Neuron (in vitro differentiated cells): ENCODE data around the gene ESRRG.

Experiments
- H2AFZ ChIP-seq: one replicate; pipeline ENCODE4 v1.6.1; 2013; ENCODE audit warnings: low read depth, mild to moderate bottlenecking, inconsistent platforms, low read length, moderate library complexity
- H3K27me3 ChIP-seq: one replicate; pipeline ENCODE4 v1.6.1; 2013; ENCODE audit warnings: low read length; ENCODE audit not compliant: insufficient read depth
- H3K36me3 ChIP-seq: one replicate; pipeline ENCODE4 v1.6.1; 2013; ENCODE audit warnings: low read length; ENCODE audit not compliant: insufficient read depth
- H3K4me1 ChIP-seq: one replicate; pipeline ENCODE4 v1.6.1; 2013; ENCODE audit warnings: low read length; ENCODE audit not compliant: insufficient read depth
- H3K4me3 ChIP-seq: 2 replicates; pipeline ENCODE4 v1.5.1; 2013; ENCODE audit warnings: mild to moderate bottlenecking, low read length, moderate library complexity
- H3K9me3 ChIP-seq: one replicate; pipeline ENCODE4 v1.6.1; 2013; ENCODE audit warnings: low read length

Gene ESRRG

DNA sequence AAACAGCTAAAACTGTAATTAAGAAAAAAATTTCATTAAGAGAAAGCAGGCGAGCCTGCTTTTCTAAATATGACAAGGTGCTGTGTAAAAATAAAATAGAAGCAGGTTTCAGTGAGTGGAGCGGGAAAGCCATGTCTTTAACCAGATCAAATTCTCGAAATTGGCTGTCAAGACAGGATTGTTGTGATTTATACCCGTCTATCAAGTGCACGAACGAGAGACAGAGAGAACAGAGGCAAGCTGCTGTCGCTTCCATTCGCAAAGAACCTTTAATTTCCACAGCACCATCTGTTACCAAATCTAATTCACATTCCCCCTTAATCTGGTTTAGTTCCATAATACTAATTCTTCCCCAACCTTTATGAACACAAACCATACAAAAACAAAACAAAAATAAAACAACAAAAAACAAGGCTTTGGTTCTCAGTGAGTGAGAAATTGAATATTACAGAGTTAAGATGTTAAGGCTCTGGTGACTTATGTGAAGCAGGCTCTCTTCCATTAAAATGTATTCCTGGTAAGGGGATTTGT lies 35.0 kb downstream of the ESRRG start:
- Histone ChIP-seq H3K4me1 (peaks cover 2% of the 10 kb centered on the region), H3K36me3 (no peaks in the 10 kb centered on the region), H3K4me3 (no peak overlapping the region), H2AFZ (no peak overlapping the region), H3K27me3 (no peaks in the 10 kb centered on the region), H3K9me3 (no peaks in the 10 kb centered on the region)

DNA sequence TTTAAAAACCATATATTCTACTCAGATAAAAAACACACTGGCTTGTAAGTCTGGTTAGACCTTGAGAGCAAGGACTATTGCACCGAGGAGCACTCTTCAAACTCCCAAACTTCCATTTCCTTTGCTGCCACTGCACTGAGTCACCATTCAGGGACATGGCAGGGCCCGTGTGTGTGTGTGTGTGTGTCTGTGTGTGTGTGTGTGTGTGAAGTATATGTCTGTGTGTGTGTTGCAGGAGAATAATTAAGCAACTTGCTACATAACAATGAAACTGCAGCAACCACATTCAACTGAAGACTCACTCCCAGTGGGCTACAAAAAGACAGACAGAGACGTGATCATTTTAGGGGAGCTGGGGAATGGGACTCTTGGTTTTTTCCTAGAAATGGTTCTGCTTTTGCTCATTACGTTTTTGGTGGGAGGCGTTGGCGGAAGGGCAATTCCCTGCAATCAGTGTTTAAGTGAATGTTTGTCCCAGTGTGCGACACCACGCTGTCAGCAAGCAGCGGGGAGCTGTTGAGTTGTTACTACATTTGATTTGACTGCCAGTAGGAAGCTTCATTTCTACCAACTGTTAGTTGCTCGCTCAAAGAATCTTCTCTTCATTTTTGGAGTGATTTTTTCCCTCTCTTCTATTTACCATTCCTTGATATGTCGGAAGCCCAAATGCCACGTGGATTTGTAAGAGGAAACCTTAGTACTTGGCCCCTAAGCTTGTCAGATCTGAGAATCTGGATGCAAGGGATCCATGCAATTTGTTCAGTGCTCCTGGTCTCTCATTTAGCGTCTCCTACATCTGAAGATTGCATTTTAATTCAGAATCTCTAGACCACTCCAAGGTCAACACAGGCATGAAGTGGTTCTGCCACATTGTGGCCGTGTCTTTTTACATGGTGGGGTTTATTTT lies 36.1 kb downstream of the ESRRG start:
- H3K36me3 ChIP-seq = no peaks in the 10 kb centered on the region
- no peak overlapping the region for H2AFZ ChIP-seq
- no peaks in the 10 kb centered on the region for H3K9me3 ChIP-seq
- H3K4me1 ChIP-seq = peaks cover 7% of the 10 kb centered on the region
- H3K27me3 ChIP-seq = no peaks in the 10 kb centered on the region
- H3K4me3 ChIP-seq = no peak overlapping the region

DNA sequence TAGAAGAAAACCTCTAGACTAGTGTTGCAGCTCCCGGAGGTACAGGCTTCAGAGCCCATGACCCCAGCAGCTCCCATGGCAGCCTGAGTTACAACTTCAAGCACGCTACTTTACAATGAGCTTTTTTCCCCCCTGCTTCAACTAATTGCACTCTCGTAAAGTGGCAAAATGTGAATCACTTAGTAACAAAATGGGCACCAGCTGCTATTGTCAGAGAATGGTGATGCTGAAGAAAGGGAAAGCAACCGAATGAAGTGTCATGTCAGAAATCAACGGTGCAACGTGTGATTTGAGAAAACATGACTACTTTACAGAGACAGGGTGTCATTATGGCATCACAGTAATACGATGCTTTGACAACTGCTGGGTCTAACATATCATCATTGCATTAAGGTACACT lies 40.5 kb downstream of the ESRRG start:
- no peak overlapping the region for H3K4me3 ChIP-seq
- H3K27me3 ChIP-seq = no peaks in the 10 kb centered on the region
- H3K4me1 ChIP-seq = peaks cover 5% of the 10 kb centered on the region
- H3K9me3 ChIP-seq = no peaks in the 10 kb centered on the region
- H3K36me3 ChIP-seq = no peaks in the 10 kb centered on the region
- no peak overlapping the region for H2AFZ ChIP-seq

DNA sequence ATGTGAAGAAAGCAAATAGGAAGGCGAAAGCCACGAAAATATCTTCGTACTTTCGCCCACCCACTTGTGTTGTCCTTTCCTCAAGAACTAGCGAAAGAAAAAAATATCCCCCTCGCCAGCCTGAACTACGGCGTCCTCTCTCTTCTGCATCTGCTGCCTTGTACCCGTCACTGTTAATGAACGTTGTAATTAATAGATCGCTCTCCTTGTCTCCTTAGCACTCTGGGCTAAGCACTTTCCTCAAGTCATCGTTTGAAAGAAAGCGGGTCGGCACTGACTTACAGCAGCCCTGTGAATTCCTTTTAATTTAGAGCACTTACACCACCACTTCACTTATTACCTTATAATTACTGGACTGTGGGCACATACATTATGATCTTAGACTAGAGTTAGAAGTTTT lies 44.1 kb downstream of the ESRRG start:
- no peaks in the 10 kb centered on the region for H3K9me3 ChIP-seq
- H3K36me3 ChIP-seq = no peaks in the 10 kb centered on the region
- H3K4me3 ChIP-seq = no peak overlapping the region
- H3K4me1 ChIP-seq = peaks cover 5% of the 10 kb centered on the region
- no peak overlapping the region for H2AFZ ChIP-seq
- no peaks in the 10 kb centered on the region for H3K27me3 ChIP-seq

DNA sequence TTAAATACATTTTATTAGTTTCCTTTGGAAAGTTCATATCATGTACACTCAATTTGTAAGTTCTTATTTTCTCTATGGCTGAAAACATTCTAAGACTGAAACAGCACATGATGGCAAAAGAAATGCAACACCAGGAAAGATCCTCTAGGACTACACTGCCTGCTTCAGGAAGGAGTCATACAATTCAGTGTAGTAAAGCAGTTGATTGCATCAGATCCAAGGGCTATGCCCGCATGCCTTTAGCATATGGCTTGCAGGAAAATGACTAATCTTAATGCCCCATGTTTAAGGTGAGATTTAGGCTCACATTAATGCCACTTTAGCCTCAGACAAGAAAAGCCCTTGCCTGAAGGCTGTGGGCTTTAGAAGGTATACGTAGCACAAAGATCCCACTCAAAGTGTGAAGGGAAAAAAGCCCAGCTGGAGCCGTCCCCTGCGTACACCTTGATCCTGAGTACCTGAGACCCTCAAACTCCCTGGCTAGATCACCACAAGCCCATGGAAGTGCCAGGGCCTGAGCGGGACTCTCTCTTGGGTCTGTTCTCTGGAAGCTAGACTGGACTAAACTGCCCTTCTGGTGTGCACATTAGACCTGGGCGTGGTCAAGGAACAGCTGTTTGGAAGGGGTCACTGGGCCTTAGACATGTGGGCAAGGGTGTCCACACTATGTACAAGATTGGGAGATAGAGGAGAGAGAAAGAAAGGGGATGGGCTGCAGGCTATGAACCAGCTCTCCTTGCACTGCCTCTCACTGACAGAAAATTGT lies 52.9 kb downstream of the ESRRG start:
- no peaks in the 10 kb centered on the region for H3K27me3 ChIP-seq
- no peaks in the 10 kb centered on the region for H3K4me1 ChIP-seq
- H3K4me3 ChIP-seq = no peak overlapping the region
- H2AFZ ChIP-seq = no peak overlapping the region
- H3K36me3 ChIP-seq = no peaks in the 10 kb centered on the region
- no peaks in the 10 kb centered on the region for H3K9me3 ChIP-seq

DNA sequence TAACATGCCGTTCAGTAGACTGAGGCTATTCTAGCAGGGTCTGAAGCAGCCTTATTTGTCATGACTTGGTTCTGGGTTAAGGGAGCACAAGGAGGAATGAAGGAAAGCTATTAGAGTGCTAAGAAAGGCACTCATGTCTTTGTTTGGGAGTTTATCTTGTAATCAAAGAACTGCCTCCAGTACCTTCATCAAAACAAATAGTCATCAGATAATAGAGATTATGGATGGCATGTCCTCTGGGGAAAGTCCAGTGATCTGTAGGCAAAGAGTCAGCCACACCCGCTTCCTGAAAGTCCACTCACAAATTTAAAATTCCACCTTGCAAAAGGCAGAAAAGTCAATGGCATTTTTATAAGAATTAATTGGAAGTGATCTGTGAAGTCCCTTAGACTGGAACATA lies 56.8 kb downstream of the ESRRG start:
- no peak overlapping the region for H3K4me3 ChIP-seq
- no peak overlapping the region for H2AFZ ChIP-seq
- no peaks in the 10 kb centered on the region for H3K9me3 ChIP-seq
- H3K36me3 ChIP-seq = no peaks in the 10 kb centered on the region
- no peaks in the 10 kb centered on the region for H3K4me1 ChIP-seq
- no peaks in the 10 kb centered on the region for H3K27me3 ChIP-seq

DNA sequence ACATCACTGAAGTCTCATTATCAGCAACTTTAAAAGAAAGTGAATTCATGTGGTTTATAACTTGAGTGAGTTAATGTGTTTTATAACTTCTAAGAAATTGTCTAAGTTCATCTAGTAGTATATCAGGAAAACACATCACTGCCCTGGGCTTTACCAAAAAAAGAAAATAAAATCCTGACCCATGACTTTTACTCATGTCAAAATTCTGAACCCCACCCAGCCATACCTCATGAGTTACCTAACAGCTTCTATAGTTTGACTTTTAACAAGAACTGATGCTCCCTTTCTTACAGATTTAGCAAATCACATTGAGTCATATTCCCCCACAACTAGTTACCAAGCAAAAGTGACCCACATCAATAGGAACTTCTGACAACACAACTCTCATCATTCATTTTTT lies 57.4 kb downstream of the ESRRG start:
- H3K4me3 ChIP-seq = no peak overlapping the region
- no peaks in the 10 kb centered on the region for H3K36me3 ChIP-seq
- H3K27me3 ChIP-seq = no peaks in the 10 kb centered on the region
- no peak overlapping the region for H2AFZ ChIP-seq
- H3K4me1 ChIP-seq = no peaks in the 10 kb centered on the region
- no peaks in the 10 kb centered on the region for H3K9me3 ChIP-seq

DNA sequence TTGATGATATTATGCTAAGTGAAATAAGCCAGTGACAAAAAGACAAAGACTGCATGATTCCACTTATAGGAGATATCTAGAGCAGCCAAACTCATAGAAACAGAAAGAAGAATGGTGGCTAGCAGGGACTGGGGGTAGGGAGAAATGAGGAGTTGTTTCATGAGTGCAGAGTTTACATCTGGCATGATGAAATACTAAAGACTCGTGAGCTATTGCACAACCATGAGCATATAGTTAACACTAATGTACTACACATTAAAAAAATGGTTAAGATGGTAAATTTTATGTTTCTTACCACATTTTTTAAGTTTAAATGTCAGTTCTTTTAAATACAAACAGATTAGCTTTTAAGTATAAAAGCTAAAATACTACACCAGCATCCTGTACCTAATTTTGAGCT lies 57.8 kb downstream of the ESRRG start:
- Histone ChIP-seq H2AFZ (no peak overlapping the region), H3K4me3 (no peak overlapping the region), H3K4me1 (no peaks in the 10 kb centered on the region), H3K9me3 (no peaks in the 10 kb centered on the region), H3K36me3 (no peaks in the 10 kb centered on the region), H3K27me3 (no peaks in the 10 kb centered on the region)

DNA sequence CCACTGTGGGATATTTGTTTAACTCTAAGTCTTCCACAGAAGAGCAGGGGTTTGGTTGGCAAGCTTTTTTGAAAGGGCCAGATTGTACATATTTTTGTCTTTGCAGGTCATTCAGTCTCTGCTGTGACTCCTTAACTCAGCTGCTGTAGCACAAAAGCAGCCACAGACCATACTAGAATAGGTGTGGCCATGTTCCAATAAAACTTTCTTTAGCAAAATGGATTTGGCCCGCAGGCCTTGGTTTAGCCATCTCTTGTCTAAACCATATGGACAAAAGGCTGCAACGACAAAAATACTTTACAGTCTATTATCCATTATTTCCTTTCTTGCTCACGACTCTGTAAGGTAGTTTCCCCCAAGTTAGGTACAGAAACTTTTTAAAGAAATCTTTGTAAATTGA lies 60.5 kb downstream of the ESRRG start:
- H3K4me1 ChIP-seq = no peaks in the 10 kb centered on the region
- H3K9me3 ChIP-seq = no peaks in the 10 kb centered on the region

DNA sequence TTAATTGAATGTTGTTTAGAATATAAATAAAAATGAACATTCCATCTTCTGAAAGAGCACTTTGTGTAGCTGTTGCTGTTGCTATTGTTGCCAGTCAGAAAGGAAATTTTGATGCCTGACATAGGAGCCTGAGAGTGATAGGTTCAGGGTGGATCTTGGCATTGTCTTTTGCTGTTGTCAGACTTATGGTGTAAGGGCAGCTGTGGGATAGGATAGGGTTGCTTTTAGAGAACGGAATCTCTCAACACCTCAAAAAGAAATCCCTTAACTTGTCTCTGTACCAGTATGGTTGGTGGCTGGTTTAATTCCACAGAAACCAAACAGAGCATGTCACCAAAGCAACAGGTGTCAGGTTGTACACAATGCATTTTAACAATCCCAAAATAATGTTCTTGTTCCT lies 62.7 kb downstream of the ESRRG start:
- Histone ChIP-seq H3K9me3 (no peaks in the 10 kb centered on the region), H3K27me3 (no peaks in the 10 kb centered on the region), H3K36me3 (no peaks in the 10 kb centered on the region), H3K4me1 (no peaks in the 10 kb centered on the region), H3K4me3 (no peak overlapping the region), H2AFZ (no peak overlapping the region)

More for the DNA sequence above, 60.5 kb downstream of the ESRRG start:
- Histone ChIP-seq H3K27me3 (no peaks in the 10 kb centered on the region), H2AFZ (no peak overlapping the region), H3K4me3 (no peak overlapping the region), H3K36me3 (no peaks in the 10 kb centered on the region)

DNA sequence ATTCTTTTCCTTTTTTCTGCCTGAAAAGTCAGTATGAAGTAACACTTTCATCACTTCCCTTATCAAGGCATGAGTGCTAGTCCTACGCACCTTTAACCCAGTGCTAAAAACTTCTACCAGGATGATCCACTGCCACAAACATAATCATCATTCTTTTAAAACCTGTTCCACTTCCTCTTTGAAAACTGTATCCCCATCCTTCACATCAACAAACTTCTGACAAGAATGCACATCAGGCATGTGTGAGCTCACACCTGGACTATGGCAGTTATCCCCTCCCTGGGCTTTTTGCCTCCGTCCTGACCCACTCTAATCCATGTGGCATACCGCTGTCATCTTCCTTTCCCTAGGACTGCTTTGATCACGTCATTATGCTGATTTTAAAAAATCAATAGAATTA lies 70.2 kb downstream of the ESRRG start:
- Histone ChIP-seq H3K27me3 (no peaks in the 10 kb centered on the region), H3K9me3 (no peaks in the 10 kb centered on the region), H3K36me3 (no peaks in the 10 kb centered on the region), H3K4me1 (no peaks in the 10 kb centered on the region), H3K4me3 (no peak overlapping the region), H2AFZ (no peak overlapping the region)

DNA sequence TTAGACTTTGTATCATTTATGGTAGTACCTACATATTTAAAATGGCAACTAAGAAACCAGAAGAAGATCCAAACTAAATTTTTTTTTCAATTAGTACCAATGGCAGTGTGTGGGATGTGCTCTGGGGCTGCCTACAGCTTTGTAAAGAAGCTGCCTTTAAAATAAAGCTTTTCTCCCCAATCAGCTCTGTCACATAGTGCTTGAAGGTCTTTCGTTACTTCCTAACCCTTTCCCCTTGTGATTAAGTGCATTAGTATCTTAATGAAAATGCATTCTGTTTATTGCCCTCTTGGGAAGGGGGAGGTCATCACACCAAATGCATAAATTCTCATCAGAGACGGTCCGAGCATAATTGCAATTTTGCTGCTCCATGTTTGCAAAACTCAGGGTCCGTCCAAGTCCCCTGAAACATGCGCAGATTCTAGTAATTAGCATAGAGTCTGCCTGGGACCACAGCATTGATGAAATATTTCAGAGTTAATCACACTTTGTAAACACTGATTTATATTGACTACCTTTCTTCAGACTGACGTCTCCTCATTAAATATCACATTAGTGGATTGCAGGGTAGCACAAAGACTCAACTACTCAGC lies 71.3 kb downstream of the ESRRG start:
- H2AFZ ChIP-seq = no peak overlapping the region
- H3K9me3 ChIP-seq = no peaks in the 10 kb centered on the region
- no peaks in the 10 kb centered on the region for H3K27me3 ChIP-seq
- H3K4me3 ChIP-seq = no peak overlapping the region
- H3K4me1 ChIP-seq = no peaks in the 10 kb centered on the region
- no peaks in the 10 kb centered on the region for H3K36me3 ChIP-seq

DNA sequence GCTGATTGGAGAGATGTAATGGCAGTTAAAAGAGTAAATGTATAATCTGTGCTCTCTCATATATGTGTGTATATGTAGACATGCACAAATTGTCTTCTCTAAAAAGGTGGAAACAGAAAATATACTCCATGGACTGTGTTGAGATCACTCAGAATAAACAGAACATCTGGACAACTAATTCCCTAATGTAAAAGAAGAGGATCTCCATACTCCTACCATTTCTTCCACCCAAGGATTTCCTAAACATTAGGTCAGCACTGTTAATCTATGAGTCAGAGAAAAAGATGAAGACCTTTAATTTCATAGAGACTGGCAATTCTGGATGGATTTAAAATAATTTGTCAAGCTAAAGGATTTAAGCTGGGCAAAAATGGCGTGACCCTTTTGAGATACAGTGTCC lies 80.1 kb downstream of the ESRRG start:
- no peaks in the 10 kb centered on the region for H3K9me3 ChIP-seq
- H3K36me3 ChIP-seq = no peaks in the 10 kb centered on the region
- H2AFZ ChIP-seq = no peak overlapping the region
- H3K27me3 ChIP-seq = no peaks in the 10 kb centered on the region
- no peak overlapping the region for H3K4me3 ChIP-seq
- H3K4me1 ChIP-seq = no peaks in the 10 kb centered on the region
